HG02840 (cell line): ENCODE data around the gene FBXO11.
"Not testable (repeated sequence)": the region's sequence is repeated elsewhere in the genome, so short reads cannot be mapped to it uniquely, and the experiment has no call there.

Experiments used
- ATAC-seq: cut with Tn5 transposase; IDR thresholded peaks from one replicate; pipeline ENCODE4 v1.9.1; 2021; ENCODE audit warnings: mild to moderate bottlenecking, moderate library complexity, moderate number of reproducible peaks; ENCODE audit not compliant: unreplicated experiment, low FRiP score

The FBXO11 gene

DNA sequence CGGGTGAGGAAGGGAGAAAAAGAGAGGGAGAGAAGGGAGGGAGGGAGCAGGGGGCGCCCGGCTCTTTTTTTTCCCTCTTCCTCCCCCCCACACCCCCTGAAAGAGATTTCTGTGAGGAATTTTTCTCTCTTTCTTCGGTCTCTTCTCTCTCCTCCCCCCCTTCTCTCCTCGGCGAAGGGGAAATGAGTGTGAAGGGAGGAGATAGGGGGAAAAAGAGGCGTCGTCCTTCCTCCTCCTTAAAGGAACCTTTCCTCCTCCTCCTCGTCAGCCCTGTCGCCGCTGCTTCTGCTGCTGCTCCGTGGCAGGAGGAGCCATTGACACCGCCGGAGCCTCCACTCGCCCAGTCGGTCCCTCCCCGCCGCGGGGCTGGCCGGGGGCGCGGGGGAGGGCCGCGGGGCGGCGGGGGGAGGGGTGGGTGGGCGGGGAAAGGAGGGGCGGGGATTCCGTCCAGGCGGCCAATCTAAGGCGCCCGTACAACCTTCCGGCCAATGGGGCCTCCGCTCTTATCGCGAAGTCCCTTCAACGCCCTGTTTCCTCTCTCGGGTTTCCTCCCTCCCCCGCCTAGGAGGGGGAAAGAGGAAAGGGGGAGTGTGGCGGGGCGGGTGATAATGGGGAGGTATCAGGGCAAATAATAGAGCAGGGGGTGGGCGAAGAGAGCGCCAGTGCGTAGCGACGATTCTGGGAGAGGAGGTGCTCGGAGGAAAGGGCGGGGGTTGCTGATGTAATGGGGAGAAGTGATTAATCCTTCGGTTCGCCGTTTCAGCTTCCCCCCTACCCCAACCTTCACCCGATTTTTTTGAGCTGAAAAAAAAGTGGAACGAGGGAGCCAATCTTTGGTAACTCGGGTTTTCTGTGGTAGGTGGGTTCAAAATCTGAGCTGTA, at the start of gene FBXO11:
FBXO11 (minus strand) TSS at position 342 of the 882 bp plus-strand sequence. CDS start 778 bp downstream, outside the sequence.
- ATAC-seq: peak; percentile 86

DNA sequence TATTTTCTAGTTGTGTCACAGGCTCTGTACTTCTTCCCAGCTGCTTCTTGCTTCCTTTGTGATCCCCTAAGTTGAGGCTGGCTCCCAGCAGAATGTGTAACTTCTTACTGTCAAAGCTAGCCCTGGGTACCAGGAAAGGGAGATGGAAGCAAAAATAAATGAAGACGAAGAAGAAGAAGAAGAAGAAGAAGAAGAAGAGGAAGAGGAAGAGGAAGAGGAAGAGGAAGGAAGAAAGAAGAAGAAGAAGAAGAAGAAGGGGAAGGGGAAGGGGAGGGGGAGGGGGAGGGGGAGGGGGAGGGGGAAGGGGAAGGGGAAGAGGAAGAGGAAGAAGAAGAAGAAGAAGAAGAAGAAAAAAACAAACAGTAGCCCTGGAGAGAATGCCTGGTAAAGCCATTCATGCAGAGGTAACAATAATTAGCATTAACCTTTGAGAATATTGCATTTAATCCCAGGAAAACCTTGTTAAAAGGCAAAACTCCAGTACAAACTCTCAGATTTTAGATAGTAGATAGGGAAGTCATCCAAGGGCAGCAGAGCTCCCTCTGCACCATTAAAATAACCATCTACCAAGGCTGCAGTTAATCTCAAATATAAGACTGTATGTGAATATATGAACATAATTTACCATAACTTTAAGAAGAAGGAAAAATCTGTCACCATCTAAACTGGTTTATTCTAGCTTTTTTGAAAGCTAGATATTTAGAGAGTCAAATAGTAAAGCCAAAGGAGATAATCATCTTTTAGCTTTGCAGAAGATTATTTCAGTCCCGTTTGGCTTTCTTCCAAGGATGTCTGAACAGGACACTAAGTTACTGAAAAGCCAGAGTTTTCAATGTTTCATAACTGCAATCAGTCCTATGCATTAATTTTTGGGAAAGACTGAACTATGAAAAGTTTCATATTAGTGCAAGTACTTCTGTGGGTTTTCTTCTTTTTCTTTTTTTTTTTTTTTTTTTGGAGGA, 44.3 kb upstream of the FBXO11 start:
- ATAC-seq: no peak

DNA sequence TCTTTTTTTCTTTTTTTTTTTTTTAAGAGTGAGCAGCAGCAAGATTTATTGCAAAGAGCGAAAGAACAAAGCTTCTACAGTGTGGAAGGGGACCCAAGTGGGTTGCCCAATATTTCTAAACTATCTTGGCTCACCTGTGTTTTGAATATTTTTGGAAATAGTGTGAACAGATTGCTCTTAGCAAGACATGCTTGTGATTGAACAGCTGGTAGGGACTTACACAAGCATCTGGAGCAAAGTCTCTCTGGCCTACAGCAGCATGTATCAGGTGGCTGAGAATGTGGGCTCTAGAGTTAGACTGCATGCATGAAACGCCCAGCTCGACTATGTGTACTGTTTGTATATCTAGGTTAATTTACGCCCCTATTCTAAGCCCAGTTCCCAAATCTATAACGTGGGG, 40.3 kb upstream of the FBXO11 start:
- ATAC-seq: no peak

DNA sequence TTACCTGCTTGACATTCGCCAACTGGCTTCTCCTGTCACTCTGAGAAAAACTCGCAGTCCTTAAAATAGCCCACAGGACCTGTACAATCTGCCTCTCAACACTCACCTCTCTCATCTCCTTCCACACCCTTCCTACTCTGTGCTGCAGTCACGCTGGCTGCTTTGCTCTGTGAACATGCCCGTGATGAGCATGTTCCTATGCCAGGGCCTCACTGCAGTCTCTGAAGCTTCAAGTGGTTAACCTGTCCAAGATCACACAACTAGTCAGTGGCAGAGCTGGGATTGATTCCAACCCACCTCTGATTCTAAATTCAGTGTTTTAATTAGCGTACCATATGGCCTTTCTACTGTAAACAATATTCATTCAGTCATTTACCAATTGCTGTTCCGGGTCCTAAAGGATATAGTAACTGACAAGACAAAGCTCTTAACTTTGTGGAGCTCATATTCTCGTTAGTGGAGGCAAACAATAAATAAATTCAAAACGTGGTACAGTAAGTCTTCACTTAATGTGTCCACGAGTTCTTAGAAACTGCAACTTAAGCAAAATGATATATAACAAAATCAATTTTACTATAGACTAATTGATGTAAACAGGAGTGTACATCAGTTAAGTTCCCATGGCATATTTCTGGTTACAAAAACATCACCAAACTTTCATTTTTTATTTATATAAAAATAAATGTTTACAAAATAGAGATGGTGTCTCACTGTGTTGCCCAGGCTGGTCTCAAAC, 38.9 kb upstream of the FBXO11 start:
- ATAC-seq: no peak

DNA sequence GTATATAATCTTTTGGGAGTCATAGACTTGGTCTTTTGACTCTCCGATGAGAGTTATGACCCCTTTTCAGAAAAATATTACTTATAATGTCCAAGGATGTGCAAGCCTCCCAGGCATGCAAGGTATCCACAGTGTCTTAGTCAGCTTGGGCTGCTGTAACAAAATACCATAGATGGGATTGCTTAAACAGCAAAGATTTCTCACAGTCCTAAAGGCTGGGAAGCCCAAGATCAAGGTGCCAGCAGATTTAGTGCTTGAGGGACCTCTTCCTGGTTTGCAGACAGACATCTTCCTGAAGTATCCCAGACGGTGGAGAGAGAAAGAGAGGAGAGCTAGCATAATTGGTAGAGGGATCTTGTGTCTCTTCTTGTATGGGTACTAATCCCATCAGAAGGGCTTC, 35.6 kb upstream of the FBXO11 start:
- ATAC-seq: no peak

DNA sequence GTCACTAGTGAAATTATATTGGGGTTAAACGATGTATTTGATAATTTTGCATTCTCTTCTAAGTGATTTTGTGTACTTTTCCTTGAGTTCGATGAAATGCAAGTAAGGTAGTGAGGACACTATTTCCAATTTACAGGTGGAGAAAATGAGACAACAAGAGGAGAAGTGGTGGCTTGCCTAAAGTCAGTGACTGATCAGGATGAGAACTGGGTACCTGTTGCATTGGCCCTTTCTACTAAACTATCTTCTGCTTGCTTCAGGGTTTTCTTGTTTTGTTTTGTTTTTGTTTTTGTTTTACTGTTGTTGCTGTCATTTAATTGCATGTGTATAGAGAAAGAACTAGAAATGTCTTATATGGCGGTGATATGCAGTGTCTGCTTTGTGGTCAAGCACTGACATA, 31.4 kb upstream of the FBXO11 start:
- ATAC-seq: no peak

DNA sequence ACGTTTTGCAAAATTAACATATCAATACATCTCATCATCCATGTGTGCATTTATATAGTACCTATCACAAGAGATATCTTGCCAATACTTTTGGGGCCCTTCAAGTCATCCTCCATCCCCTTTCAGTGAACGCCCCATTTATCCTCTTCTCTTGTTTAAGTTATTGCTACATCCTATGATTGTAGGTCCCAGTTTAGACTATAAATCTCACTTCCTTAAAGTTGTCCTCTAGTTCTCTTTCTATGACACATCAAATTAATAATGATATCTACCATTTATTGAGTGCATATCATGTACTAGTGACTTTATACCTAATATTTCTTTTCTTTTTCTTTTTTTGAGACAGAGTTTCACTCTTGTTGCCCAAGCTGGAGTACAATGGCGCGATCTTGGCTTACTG, 28.8 kb upstream of the FBXO11 start:
- no peak for ATAC-seq

DNA sequence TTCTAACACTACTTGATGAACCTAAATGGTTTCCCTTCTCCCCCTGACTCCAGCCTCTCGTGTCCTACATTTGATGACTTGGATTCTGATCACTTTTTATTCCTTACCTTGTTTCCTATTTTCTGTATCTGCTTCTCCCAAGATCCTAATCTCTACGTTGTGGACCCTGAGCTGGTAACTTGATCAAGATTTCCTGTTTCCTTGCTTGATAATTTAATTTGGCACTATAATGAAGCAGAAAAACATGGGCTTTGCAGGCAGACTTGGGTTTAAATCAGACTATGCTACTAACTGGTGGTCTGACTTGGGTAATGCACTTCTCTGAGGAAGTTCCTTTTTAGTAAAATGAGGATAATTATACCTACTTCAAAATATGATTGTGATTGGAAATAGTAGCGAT, 11.7 kb upstream of the FBXO11 start:
- ATAC-seq: no peak

DNA sequence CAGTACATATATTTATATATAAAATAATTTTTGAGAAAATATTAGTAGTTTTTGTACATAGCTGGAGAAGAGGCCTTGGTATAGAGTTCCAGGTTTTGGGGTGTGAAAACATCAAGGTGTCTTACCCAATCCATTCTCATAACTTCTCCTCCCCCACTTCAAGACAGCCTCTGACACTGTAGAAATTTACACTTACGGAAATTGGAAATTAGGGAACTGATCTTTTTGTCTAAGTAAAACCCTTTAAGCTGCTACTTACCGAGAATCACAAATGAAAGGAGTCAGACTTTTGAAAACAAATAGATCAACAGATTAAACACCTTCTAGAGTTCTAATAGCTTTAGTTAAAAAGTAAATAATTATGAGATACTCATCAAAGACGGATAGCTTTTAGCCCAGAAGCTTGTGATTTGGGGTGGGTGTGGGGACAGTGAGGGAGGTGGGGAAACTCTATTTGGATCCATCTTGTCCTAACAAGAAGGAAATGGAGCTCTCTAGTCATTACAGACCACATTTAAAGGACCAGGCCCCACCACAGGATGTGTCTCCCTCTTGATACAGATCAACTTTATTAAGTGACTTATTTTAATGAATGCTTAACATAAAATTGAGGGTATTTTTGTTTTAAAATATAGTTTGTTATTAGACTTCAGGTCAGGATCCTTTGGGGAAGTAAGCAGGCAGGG, 11.1 kb upstream of the FBXO11 start:
- ATAC-seq: no peak

DNA sequence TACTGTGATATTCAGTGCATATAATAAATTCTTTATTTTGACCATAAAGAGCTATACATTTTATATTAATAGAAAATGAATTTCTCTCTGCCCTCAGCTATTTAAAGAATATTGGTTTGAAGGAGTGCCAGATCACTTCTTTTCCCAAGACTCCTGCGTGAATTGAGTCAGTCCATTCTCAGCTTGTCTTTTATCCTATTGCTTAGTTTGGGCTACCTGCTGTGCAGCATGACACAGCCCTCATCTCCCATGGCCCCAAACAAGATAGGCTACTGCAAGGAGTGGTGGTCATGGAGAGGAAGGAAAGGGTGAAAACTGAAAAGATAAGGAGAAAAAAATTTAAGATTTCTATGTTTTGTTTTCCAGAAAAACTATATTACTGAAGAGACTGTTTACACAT, 10.1 kb upstream of the FBXO11 start:
- ATAC-seq: no peak

DNA sequence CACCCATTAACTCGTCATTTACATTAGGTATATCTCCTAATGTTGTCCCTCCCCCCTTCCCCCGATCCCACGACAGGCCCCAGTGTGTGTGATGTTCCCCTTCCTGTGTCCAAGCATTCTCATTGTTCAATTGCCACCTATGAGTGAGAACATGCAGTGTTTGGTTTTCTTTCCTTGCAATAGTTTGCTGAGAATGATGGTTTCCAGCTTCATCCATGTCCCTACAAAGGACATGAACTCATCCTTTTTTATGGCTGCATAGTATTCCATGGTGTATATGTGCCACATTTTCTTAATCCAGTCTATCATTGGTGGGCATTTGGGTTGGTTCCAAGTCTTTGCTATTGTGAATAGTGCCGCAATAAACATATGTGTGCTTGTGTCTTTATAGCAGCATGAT, 4.4 kb upstream of the FBXO11 start:
- not testable (repeated sequence) for ATAC-seq

DNA sequence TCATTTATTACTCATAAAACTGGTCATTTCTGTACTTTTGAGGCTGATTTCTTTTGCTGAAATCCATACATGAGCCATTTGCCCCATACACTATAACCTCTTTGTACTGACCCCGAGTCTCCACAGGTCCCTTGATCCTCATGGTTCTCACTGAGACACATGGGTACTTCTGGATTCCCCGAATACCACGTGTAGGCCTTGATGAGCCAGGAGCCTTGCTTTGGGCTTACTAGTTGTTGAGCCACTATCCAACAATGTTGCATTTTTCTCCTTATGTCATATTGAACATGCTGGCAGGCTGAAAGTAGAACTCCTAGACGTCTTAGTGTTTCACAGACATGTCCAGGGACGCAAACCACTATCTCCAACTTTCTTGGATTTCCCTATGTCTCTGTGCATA, 2.4 kb upstream of the FBXO11 start:
- ATAC-seq: no peak

DNA sequence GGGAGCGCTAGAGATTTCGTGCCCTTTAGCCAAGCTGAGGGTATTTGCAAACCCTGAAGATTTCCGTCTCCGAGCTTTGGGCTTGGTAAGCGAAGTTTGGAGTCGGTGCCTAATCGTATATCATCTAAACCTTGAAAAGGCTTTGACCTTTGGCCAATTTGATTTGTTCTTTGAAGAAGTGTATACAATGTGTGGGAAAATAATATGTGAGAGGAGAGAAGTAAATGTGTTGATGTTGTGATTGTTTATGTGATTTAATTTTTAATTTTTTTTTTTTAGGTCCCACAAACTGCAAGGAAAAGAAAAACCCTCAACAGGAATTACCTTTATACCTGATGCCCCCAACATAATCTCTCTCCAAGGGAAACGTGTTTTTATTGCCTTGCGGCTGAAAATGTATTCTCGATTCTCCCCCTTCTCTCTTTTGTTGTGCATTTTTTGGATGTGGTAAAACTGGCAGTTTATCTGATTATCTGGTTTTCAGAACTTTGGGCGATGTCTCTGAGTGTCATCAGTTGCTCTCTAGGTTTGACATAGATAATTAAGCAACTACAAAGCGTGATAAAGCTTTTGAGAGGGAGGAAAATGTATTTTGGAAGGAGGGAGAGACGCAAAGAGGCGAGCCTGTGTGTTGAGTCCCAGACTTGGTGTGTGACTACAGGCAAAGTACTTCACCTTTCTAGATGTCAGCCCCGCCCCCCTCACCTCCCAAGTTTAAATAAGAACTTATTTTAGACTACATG, 912 bp upstream of the FBXO11 start:
- ATAC-seq: no peak

DNA sequence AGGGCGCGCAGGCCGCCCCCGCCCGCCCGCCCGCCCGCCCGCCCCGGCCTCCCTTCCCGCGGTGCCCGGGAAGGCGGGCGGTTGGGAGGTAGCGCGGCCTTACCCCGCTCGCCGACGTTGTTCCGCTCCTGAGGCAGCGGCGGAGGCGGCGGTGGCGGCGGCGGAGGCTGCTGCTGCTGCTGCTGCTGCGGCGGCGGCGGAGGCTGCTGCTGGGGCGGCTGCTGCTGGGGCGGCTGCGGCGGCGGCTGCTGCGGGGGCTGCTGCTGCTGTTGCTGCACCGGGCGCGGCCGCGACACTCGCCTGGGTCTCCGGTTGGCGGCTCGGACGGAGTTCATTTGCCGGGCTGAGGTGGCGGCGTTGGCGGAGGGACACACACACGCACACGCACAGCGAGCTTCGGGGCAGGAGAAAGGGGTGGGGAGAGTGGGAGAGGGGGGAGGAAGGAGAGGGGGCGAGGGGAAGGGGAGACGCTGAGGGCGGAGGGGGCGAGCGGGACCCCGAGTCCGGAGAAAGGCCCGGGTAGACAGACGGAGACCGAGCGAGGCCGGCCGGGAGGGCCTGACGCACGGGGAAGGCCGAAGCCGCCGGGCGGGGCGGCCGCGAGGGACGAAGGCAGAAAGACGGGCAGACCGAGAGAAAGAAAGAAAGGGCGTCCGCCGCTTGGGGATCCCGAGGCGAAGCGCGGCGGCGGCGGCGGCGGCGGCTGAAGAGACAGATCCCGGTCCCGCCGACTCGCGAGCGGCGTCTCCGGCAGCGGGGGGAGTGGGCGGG, 727 bp downstream of the FBXO11 start:
- peak; percentile 17 for ATAC-seq

DNA sequence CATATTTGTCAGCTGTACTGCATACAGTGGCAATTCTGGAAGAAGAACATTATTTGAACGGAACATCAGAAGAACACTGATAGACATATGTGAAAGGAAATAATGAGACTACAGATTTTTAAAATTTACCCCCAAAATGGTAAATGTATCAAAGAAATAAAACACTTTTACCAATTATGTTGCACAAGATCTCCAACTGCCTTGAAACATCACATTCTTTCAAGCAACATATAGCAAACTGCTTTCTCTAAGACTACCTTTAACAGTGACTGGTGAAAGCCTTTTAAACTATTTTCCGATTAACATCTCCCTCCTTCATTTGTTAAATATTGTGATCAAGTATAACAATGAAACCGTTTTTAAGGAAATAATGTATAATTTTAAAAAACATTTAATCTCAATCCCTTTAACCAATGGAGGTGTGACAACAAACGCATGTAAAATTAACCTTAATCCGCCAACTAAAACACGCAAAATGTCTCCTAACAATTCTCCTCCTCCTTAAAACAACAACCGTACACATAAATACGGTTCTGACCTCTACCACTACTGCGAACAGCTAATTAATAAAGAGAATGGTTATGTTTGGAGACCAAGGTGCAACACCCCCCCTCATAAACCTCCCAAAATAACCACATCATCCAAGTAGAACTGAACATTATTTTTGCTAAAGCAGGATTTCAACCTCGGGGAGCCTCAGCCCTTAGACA, 2.4 kb downstream of the FBXO11 start:
- ATAC-seq: no peak

DNA sequence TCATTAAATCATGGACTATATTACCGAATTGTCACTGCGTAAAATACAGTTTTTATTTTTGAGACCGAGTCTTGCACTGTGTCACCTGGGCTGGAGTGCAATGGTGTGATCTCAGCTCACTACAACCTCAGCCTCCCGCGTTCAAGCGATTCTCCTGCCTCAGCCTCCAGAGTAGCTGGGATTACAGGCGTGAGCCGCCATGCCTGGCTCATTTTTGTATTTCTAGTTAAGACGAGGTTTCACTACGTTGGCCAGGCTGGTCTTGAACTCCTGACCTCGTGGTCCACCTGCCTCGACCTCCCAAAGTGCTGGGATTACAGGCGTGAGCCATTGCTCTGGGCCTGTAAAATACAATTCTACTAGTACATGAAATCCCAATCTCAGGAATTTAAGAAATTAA, 4.4 kb downstream of the FBXO11 start:
- ATAC-seq: not testable (repeated sequence)

DNA sequence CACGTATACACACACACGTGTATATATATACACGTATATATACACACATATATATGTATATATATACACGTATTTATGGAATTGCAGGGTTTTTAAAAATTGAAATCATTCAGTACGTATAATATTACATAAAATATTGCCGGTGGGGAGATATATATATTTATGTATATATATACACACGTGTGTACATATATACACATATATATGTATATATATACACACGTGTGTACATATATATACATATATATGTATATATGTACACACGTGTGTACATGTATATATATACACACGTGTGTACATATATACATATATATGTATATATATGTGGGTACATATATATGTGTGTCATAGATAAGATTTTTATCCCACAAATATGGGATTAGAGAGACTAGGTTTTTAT, 5.4 kb downstream of the FBXO11 start:
- ATAC-seq: no peak
